GM12873 (cell line): ENCODE measurements around the gene STK11.
A peak's percentile ranks its signal among the peaks of the same experiment; 100 is the strongest.

Experiments
- TF ChIP-seq, protein P1 (sequence below): IDR thresholded peaks from 2 replicates; pipeline ENCODE4 v1.5.1; 2012; ENCODE audit warnings: low read depth, mild to moderate bottlenecking, moderate library complexity, low read length, control low read depth; ENCODE audit not compliant: insufficient read depth; ENCODE audit errors: missing control alignments

The STK11 gene

DNA sequence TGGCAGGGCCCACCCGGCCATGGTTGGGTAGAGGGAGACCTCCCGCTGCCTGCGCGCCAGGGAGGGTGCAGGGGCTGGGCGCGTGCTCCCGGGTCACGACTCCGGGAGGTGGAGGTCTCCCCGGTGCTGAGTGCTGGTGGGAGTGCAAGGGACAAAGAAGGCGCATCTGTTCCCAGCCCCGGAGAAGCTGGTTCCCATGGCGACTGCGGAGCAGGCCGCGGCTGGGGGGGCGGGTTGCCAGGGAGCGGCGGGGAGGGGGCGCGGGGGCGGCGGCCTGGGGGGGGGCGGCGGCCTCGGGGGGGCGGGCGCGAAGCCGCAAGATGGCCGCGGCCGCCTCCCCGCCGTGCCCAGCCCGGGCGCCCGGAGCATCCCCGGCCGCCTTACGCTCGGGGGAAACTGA is 31.0 kb downstream of the STK11 start:
- TF ChIP-seq, protein P1, sequence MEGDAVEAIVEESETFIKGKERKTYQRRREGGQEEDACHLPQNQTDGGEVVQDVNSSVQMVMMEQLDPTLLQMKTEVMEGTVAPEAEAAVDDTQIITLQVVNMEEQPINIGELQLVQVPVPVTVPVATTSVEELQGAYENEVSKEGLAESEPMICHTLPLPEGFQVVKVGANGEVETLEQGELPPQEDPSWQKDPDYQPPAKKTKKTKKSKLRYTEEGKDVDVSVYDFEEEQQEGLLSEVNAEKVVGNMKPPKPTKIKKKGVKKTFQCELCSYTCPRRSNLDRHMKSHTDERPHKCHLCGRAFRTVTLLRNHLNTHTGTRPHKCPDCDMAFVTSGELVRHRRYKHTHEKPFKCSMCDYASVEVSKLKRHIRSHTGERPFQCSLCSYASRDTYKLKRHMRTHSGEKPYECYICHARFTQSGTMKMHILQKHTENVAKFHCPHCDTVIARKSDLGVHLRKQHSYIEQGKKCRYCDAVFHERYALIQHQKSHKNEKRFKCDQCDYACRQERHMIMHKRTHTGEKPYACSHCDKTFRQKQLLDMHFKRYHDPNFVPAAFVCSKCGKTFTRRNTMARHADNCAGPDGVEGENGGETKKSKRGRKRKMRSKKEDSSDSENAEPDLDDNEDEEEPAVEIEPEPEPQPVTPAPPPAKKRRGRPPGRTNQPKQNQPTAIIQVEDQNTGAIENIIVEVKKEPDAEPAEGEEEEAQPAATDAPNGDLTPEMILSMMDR: no peak

GRCh38 chr19:1237027-1237659 is 31.6 kb downstream of the STK11 start:
- TF ChIP-seq, protein P1: no peak

GRCh38 chr19:1237754-1238368 is 32.3 kb downstream of the STK11 start, which contains the start of gene CBARP:
Gene CBARP, minus strand, starts transcription at chr19:1238005. Its CDS starts 1,905 bp downstream, at chr19:1236100.
- TF ChIP-seq, protein P1: no peak

DNA sequence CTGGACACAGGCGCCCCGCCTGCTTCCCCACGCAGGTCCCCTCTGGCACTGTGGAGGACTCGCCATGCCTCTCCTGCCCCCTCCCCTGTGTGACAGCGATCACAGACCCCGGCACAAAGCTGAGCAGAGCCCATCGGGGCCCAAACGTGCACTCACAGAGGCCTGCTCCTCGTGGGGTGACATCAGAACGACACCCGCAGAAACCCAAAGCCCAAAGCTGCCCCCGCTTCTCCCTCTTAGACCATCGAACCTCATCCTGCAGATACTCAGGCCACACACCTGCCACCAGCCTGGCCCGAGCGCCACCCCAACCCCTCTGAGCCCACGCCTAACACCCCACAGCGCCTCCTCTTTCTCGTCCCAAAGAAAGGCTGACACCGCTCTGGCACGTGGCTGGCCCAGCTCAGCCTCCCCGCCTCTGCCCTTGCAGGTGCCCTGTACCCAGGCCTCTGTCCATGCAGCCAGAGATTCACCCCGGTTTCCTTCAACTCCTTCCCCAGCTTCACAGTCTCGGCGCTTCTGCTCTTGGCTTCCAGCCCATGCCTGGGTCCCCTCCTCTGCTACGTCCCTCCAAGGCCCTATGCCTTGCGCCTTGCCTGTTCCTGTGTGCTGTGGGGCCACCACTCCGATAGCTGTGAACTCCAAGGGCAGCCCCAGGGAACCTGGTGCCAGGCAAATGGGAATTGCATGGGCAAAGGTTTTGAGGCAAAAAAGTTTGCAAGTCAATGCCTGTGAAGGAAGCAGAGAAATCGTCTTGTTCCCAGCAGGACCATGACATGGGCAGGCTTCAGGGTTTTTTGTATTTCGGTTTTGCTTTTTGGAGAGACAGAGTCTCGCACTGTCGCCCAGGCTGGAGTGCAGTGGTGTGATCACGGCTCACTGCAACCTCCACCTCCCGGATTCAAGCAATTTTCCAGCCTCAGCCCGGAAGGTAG is 33.1 kb downstream of the STK11 start:
- TF ChIP-seq, protein P1: no peak

- TF ChIP-seq, protein P1: no peak
Measured at GRCh38 chr19:1239420-1239795, 33.8 kb downstream of the STK11 start.

GRCh38 chr19:1239796-1240737 is 34.5 kb downstream of the STK11 start:
- TF ChIP-seq, protein P1: peak; percentile 83
